ENCODE measurements around the gene PPARG. TPM values are rescaled to one million over a fixed set of nuclear protein-coding genes. Genes with fewer than 3 reads are reported as not detected.

PPARG gene
- total RNA-seq, 1 donor from 2014 or later = 128 TPM

DNA sequence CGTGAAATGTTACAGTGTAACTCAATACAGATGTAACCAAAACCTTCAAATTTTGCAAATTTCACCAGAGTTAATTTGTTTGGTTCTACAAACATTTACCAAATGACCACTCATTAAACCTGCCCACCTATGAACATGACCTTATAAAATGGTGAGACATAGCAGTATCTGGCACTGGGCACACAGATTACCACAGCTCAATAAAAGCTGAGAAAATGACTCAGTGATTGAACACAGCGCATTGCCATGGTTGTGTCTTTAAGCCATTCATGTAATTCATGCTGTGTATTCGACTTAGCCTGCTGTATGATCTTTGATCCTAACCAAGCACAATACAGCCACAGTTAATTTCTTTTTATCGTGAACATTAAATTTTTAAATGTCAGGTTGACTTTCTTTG lies 11.3 kb downstream of the PPARG start:
- Histone ChIP-seq H3K36me3 (no peaks in the 10 kb centered on the region), H3K9me3 (no peaks in the 10 kb centered on the region), H3K27me3 (ENCODE audit: low read depth) (no peaks in the 10 kb centered on the region), H3K4me3 (no peak overlapping the region), H3K27ac (no peak overlapping the region), H3K4me1 (peaks cover 13% of the 10 kb centered on the region)
- no peak for ATAC-seq
- TF ChIP-seq, protein P1, sequence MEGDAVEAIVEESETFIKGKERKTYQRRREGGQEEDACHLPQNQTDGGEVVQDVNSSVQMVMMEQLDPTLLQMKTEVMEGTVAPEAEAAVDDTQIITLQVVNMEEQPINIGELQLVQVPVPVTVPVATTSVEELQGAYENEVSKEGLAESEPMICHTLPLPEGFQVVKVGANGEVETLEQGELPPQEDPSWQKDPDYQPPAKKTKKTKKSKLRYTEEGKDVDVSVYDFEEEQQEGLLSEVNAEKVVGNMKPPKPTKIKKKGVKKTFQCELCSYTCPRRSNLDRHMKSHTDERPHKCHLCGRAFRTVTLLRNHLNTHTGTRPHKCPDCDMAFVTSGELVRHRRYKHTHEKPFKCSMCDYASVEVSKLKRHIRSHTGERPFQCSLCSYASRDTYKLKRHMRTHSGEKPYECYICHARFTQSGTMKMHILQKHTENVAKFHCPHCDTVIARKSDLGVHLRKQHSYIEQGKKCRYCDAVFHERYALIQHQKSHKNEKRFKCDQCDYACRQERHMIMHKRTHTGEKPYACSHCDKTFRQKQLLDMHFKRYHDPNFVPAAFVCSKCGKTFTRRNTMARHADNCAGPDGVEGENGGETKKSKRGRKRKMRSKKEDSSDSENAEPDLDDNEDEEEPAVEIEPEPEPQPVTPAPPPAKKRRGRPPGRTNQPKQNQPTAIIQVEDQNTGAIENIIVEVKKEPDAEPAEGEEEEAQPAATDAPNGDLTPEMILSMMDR (IDR thresholded peaks at IDR 0.05) = no peak
- no peak for DNase-seq
- intact Hi-C loops (cut with DNase I) = no loop called here

DNA sequence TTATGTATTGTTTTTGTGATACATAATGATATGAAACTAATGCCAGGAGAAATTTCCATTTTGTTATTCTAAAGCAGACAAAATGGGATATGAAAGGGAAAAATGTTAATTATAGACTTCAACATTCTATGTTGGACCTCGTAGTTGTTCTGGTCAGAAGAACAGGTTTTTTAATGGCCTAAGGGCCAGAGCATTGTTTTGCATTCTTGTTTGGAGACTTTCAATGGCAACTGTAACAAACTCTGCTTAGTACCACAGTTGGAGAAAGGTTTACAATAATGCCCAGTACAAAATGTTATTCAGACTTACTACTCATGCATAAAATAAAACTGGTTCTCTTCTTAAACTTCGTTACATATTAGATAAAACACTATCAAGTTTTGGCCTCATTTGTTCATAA lies 12.2 kb downstream of the PPARG start:
- Histone ChIP-seq H3K36me3 (no peaks in the 10 kb centered on the region), H3K27me3 (ENCODE audit: low read depth) (no peaks in the 10 kb centered on the region), H3K4me1 (peaks cover 13% of the 10 kb centered on the region), H3K4me3 (no peak overlapping the region), H3K9me3 (no peaks in the 10 kb centered on the region), H3K27ac (no peak overlapping the region)
- intact Hi-C loops (cut with DNase I) = no loop called here
- ATAC-seq (no peak), DNase-seq (no peak)
- TF ChIP-seq, protein P1 (IDR thresholded peaks at IDR 0.05) = no peak

DNA sequence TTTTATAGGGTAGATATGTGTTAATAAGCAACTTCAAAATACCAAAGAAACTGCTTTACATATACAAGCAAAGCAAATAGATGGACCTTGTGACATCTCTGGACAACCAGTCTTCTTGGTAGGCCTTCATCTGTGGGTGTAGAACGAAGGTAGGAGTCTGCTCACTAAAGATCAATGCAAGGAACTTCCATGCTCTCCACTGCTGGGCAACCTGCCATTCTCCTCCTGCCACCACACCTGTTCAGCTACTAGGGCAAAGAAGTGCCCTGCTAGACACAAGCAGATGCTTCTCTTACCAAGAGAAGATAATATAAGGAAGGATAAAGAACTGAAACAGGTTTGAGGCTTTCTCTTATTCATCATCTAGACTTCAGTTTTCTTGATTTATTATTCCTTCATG lies 12.6 kb downstream of the PPARG start:
- intact Hi-C loops (cut with DNase I) = no loop called here
- TF ChIP-seq, protein P1 (IDR thresholded peaks at IDR 0.05) = no peak
- no peak for DNase-seq
- Histone ChIP-seq H3K4me3 (no peak overlapping the region), H3K27ac (no peak overlapping the region), H3K36me3 (no peaks in the 10 kb centered on the region), H3K27me3 (ENCODE audit: low read depth) (no peaks in the 10 kb centered on the region), H3K4me1 (peaks cover 13% of the 10 kb centered on the region), H3K9me3 (no peaks in the 10 kb centered on the region)
- ATAC-seq = no peak

DNA sequence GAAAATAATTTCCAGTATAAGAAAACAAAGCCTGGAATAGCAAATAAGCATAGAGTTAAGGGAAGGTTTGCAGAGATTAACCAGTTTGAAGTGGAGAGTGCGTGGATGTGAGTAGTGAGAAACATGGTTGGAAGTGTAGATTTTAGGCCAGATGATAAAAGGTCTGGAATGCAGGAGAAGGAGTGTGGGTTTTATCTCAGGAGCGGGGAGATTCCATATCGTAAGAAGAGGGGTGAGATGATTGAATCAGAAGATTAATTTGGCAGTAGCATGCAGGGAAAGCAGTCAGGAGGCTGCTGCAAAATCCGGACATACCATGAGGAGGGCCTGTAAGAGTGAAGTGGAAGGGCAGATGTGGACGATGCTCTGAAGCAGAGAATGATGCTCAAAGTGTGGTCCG lies 13.7 kb downstream of the PPARG start:
- no peaks in the 10 kb centered on the region for H3K36me3 ChIP-seq
- DNase-seq (no peak), ATAC-seq (no peak)
- no peaks in the 10 kb centered on the region for H3K27me3 ChIP-seq (ENCODE audit: low read depth)
- H3K27ac ChIP-seq = no peak overlapping the region
- no peaks in the 10 kb centered on the region for H3K9me3 ChIP-seq
- no peak overlapping the region for H3K4me3 ChIP-seq
- intact Hi-C loops (cut with DNase I) = no loop called here
- H3K4me1 ChIP-seq = peaks cover 13% of the 10 kb centered on the region
- TF ChIP-seq, protein P1 (IDR thresholded peaks at IDR 0.05) = no peak

DNA sequence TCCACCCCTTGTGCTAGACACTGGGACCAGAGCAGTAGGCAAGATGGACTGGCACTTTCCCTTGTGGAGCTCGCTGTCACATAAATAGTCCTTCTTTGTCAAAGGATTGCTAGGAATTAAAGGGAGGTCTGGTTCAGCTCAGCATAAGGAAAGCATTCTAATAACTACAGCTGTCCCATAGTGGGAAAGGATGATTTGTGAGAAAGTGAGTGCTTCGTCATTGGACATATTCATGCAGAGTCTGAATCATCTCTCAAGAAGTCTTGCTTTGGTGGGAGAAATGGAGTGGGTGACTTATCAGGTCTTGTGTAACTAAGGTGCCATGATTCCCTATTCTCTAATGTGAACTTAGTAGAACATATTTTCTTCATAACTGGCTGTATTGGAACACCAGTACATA lies 14.7 kb downstream of the PPARG start:
- Histone ChIP-seq H3K4me1 (peaks cover 13% of the 10 kb centered on the region), H3K9me3 (no peaks in the 10 kb centered on the region), H3K36me3 (no peaks in the 10 kb centered on the region), H3K27me3 (ENCODE audit: low read depth) (no peaks in the 10 kb centered on the region), H3K4me3 (no peak overlapping the region), H3K27ac (no peak overlapping the region)
- TF ChIP-seq, protein P1 (IDR thresholded peaks at IDR 0.05) = no peak
- intact Hi-C loops (cut with DNase I) = no loop called here
- DNase-seq = no peak
- peak; percentile 39 to 51 for ATAC-seq

DNA sequence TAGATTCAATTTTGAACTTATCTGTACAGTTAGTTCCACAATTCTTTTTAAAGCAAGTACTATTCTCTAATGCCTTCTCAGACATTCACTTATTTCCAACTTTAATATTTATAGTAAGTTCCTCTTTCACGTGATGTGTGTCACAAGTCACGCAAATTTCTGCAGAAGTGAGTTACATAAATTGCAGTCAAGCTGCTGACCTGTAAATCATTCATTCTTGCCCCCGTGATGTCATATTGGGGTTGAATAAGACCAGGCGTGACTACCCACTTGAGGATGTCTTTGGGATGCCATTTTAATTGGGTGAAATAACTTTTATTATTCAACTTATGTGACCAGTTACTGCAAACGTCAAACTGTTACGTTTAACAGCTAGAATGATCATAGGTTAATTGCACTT lies 15.1 kb downstream of the PPARG start:
- H3K4me3 ChIP-seq = no peak overlapping the region
- no peaks in the 10 kb centered on the region for H3K36me3 ChIP-seq
- DNase-seq (no peak), ATAC-seq (peak; percentile 46 to 52)
- TF ChIP-seq, protein P1 (IDR thresholded peaks at IDR 0.05) = no peak
- no peaks in the 10 kb centered on the region for H3K9me3 ChIP-seq
- intact Hi-C loops (cut with DNase I) = no loop called here
- peaks cover 13% of the 10 kb centered on the region for H3K4me1 ChIP-seq
- H3K27me3 ChIP-seq (ENCODE audit: low read depth) = no peaks in the 10 kb centered on the region
- H3K27ac ChIP-seq = no peak overlapping the region

Measured in lower lobe of right lung (tissue), 2 donors.